HCT116 (cell line): ENCODE measurements around the gene TMPO. TPM values are rescaled to one million over a fixed set of nuclear protein-coding genes. Genes with fewer than 3 reads are reported as not detected.
A peak's percentile ranks its signal among the peaks of the same experiment; 100 is the strongest.

ENCODE experiments used
- ATAC-seq: fragments of 200-7000 bp; cut with Tn5 transposase; 2 replicates; pipeline ENCODE4 v1.9.1; 2020; ENCODE audit warnings: mild to moderate bottlenecking, moderate library complexity
- Bru-seq: library from RNA; stranded (reverse); fragments of 400-500 nt; gene quantifications from one replicate; lab custom pipeline; 2021; lab: Mats Ljungman, UMichigan
- BruChase-seq, 2 experiments: library from RNA; stranded (reverse); fragments of 400-500 nt; gene quantifications; one replicate each; lab custom pipeline; 2021; lab: Mats Ljungman, UMichigan
- BruUV-seq: library from RNA; stranded (reverse); fragments of 400-500 nt; replicated peaks from 2 replicates; lab custom pipeline; 2021; lab: Mats Ljungman, UMichigan
- CTCF ChIA-PET: fragments of 300-600 bp; sonication (Branson Sonifier 250); formaldehyde crosslinking; loops from one replicate; lab custom pipeline; 2021; ENCODE audit warnings: antibody characterized with exemption; lab: Charles Lee
- POLR2A ChIA-PET: fragments of 300-600, 350-600 bp; sonication (Branson Sonifier 250); formaldehyde crosslinking; loops from one replicate; lab custom pipeline; 2021; ENCODE audit warnings: antibody characterized with exemption; lab: Charles Lee
- RAD21 ChIA-PET, 2 experiments: fragments of 300-600 bp; sonication (Branson Sonifier 250); formaldehyde crosslinking; loops; one replicate each; lab custom pipeline; 2023; ENCODE audit warnings: low total read pairs in 2 of 2; ENCODE audit not compliant: uncharacterized antibody in 2 of 2, unreplicated experiment in 2 of 2, low non-redundant PET in 1 of 2; lab: Charles Lee
- DNase-seq: peaks from one replicate; pipeline ENCODE4 v3.0.0-alpha.2; 2010; ENCODE audit warnings: low read depth, low spot score
- H2AFZ ChIP-seq: fragments of 200-600 bp; shearing (Covaris generic), sonication (generic); 2 replicates; pipeline ENCODE4 v1.6.1; 2017; ENCODE audit warnings: low read depth, mixed run types, mixed read lengths, antibody characterized with exemption, low read length; ENCODE audit not compliant: poor library complexity, severe bottlenecking
- H3K27ac ChIP-seq: 2 replicates; pipeline ENCODE4 v1.5.1; 2012; ENCODE audit warnings: low read depth, low read length
- H3K27me3 ChIP-seq: fragments of 200-600 bp; sonication (generic); 2 replicates; pipeline ENCODE4 v1.6.1; 2016; ENCODE audit warnings: mixed run types, low read length, mixed read lengths; ENCODE audit not compliant: insufficient read depth
- H3K36me3 ChIP-seq, 2 experiments: fragments of 200-500 bp in 1 of 2; fragments of 200-600 bp in 1 of 2; sonication (Bioruptor generic) in 1 of 2; sonication (generic) in 1 of 2; 2 replicates each; pipeline versions ENCODE4 v1.5.1 to v1.6.1; 2014 to 2016; ENCODE audit warnings: low read length in 2 of 2, inconsistent platforms in 1 of 2, mixed read lengths in 1 of 2, mixed run types in 1 of 2; ENCODE audit not compliant: insufficient read depth in 2 of 2, control insufficient read depth in 1 of 2
- H3K4me1 ChIP-seq, 2 experiments: fragments of 200-600 bp in 1 of 2; sonication (generic) in 1 of 2; 2 replicates each; pipeline versions ENCODE4 v1.5.1 to v1.6.1; 2012 to 2017; ENCODE audit warnings: low read length in 2 of 2, inconsistent platforms in 1 of 2, mild to moderate bottlenecking in 1 of 2, mixed read lengths in 1 of 2, mixed run types in 1 of 2, moderate library complexity in 1 of 2; ENCODE audit not compliant: insufficient read depth in 2 of 2, control insufficient read depth in 1 of 2
- H3K4me2 ChIP-seq: fragments of 200-600 bp; sonication (generic); 2 replicates; pipeline ENCODE4 v1.6.1; 2017; ENCODE audit warnings: mixed run types, low read length, mixed read lengths
- H3K4me3 ChIP-seq, 2 experiments: fragments of 200-600 bp in 1 of 2; sonication (generic) in 1 of 2; replicated peaks in 1 of 2; 2 replicates each; pipeline ENCODE4 v1.5.1; 2011 to 2016; ENCODE audit warnings: low read length in 2 of 2, control low read depth in 1 of 2, low read depth in 1 of 2, mild to moderate bottlenecking in 1 of 2, mixed read lengths in 1 of 2, mixed run types in 1 of 2
- H3K79me2 ChIP-seq: fragments of 200-600 bp; sonication (generic); 2 replicates; pipeline ENCODE4 v1.6.1; 2017; ENCODE audit warnings: mild to moderate bottlenecking, mixed run types, low read length, moderate library complexity, mixed read lengths; ENCODE audit not compliant: insufficient read depth
- H3K9ac ChIP-seq: fragments of 200-600 bp; sonication (generic); 2 replicates; pipeline ENCODE4 v1.6.1; 2016; ENCODE audit warnings: low read length, mixed read lengths
- H3K9me2 ChIP-seq: fragments of 200-600 bp; sonication (generic), shearing (Covaris generic); 2 replicates; pipeline ENCODE4 v1.6.1; 2017; ENCODE audit warnings: mixed run types, mild to moderate bottlenecking, moderate library complexity; ENCODE audit not compliant: insufficient read depth
- H3K9me3 ChIP-seq, 2 experiments: fragments of 200-500 bp in 1 of 2; fragments of 200-600 bp in 1 of 2; sonication (Bioruptor generic) in 1 of 2; sonication (generic) in 1 of 2; 2 replicates each; pipeline ENCODE4 v1.6.1; 2014 to 2017; ENCODE audit warnings: low read length in 2 of 2, mixed read lengths in 2 of 2, inconsistent platforms in 1 of 2, low read depth in 1 of 2, mild to moderate bottlenecking in 1 of 2, mixed run types in 1 of 2, moderate library complexity in 1 of 2; ENCODE audit not compliant: control insufficient read depth in 1 of 2, insufficient read depth in 1 of 2
- H4K20me1 ChIP-seq: fragments of 200-600 bp; sonication (generic), shearing (Covaris generic); 2 replicates; pipeline ENCODE4 v1.6.1; 2017; ENCODE audit warnings: mixed run types, mild to moderate bottlenecking, moderate library complexity; ENCODE audit not compliant: insufficient read depth
- CBX3 ChIP-seq: IDR thresholded peaks from 2 replicates; pipeline ENCODE4 v1.6.1; 2012; ENCODE audit warnings: low read depth
- CEBPB ChIP-seq: IDR thresholded peaks from 2 replicates; pipeline ENCODE4 v1.6.1; 2012; ENCODE audit warnings: low read depth
- CTCF ChIP-seq, 3 experiments: fragments of 200-600 bp in 1 of 3; sonication (generic) in 1 of 3; IDR thresholded peaks in 2 of 3; conservative IDR thresholded peaks in 1 of 3; 2 replicates each; pipeline ENCODE4 v1.5.1; 2012 to 2017; ENCODE audit warnings: low read depth in 2 of 3, low read length in 2 of 3, antibody characterized with exemption in 1 of 3, borderline replicate concordance in 1 of 3, control low read depth in 1 of 3, mild to moderate bottlenecking in 1 of 3, mixed read lengths in 1 of 3, mixed run types in 1 of 3, moderate library complexity in 1 of 3; ENCODE audit not compliant: insufficient read depth in 1 of 3
- EGR1 ChIP-seq: IDR thresholded peaks from 2 replicates; pipeline ENCODE4 v1.6.1; 2012; ENCODE audit warnings: low read depth
- ELF1 ChIP-seq: IDR thresholded peaks from 2 replicates; pipeline ENCODE4 v1.6.1; 2012; ENCODE audit warnings: low read depth, borderline replicate concordance
- EZH2 ChIP-seq: fragments of 200-600 bp; sonication (generic); IDR thresholded peaks from 2 replicates; pipeline ENCODE4 v1.6.1; 2017; ENCODE audit warnings: antibody characterized with exemption, mixed run types
- EZH2phosphoT487 ChIP-seq: fragments of 200-600 bp; IDR thresholded peaks from 2 replicates; pipeline ENCODE4 v1.6.1; 2018; ENCODE audit warnings: antibody characterized with exemption, borderline replicate concordance
- FOSL1 ChIP-seq: IDR thresholded peaks from 2 replicates; pipeline ENCODE4 v1.6.1; 2012; ENCODE audit warnings: low read depth
- JUND ChIP-seq: IDR thresholded peaks from 2 replicates; pipeline ENCODE4 v1.6.1; 2012
- POLR2A ChIP-seq: IDR thresholded peaks from 2 replicates; pipeline ENCODE4 v1.7.0; 2011; ENCODE audit warnings: borderline replicate concordance; ENCODE audit not compliant: insufficient read depth, insufficient read length; ENCODE audit errors: extremely low read depth
- POLR2AphosphoS5 ChIP-seq: IDR thresholded peaks from 2 replicates; pipeline ENCODE4 v1.6.1; 2011; ENCODE audit warnings: mild to moderate bottlenecking, low read depth, low read length, moderate library complexity
- SIN3A ChIP-seq: IDR thresholded peaks from 2 replicates; pipeline ENCODE4 v1.6.1; 2012; ENCODE audit warnings: low read depth
- SP1 ChIP-seq: IDR thresholded peaks from 2 replicates; pipeline ENCODE4 v1.6.1; 2012; ENCODE audit warnings: low read depth
- TCF7L2 ChIP-seq: IDR thresholded peaks from 2 replicates; pipeline ENCODE4 v1.7.0; 2011; ENCODE audit warnings: borderline replicate concordance, inconsistent platforms; ENCODE audit not compliant: insufficient read depth, insufficient read length; ENCODE audit errors: extremely low read depth
- YY1 ChIP-seq: IDR thresholded peaks from 2 replicates; pipeline ENCODE4 v1.6.1; 2011; ENCODE audit warnings: low read length, low read depth, moderate library complexity, mild to moderate bottlenecking; ENCODE audit not compliant: insufficient replicate concordance; ENCODE audit errors: extremely low read depth
- ZFX ChIP-seq: fragments of 450-650 bp; IDR thresholded peaks from 2 replicates; pipeline ENCODE4 v1.6.1; 2017
- intact Hi-C: fragments of 100-400 bp; cut with micrococcal nuclease; formaldehyde crosslinking; loops from 2 replicates; pipeline ENCODE4 v1.10.0; 2022
- long read RNA-seq: library from polyadenylated mRNA; unstranded; transcript quantifications from one replicate; pipeline ENCODE4 v2.0.0, GENCODE V29; 2021; ENCODE audit not compliant: unreplicated experiment
- polyA plus RNA-seq: library from polyadenylated mRNA; unstranded; fragments of >200 nt; gene quantifications from 2 replicates; pipeline ENCODE4 v1.2.1, GENCODE V29; 2012; ENCODE audit warnings: missing spikeins
- total RNA-seq: library from RNA; stranded (reverse); gene quantifications from one replicate; pipeline ENCODE4 v1.2.1, GENCODE V29; 2021; ENCODE audit not compliant: unreplicated experiment
- TF ChIP-seq, protein P1 (sequence below): IDR thresholded peaks from 2 replicates; pipeline ENCODE4 v1.6.1; 2011; ENCODE audit warnings: mild to moderate bottlenecking, low read length, moderate library complexity; ENCODE audit not compliant: insufficient replicate concordance; ENCODE audit errors: extremely low read depth
- TF ChIP-seq, protein P2 (sequence below): IDR thresholded peaks from 2 replicates; pipeline ENCODE4 v1.6.1; 2012

TMPO gene
- total RNA-seq (207 TPM), Bru-seq, nascent RNA (percentile 95 among the genes with signal in this experiment), BruChase-seq, experiment 1, labeled RNA remaining after a 6-hour chase (percentile 97 among the genes with signal in this experiment), BruChase-seq, experiment 2, labeled RNA remaining after a 2-hour chase (percentile 96 among the genes with signal in this experiment)
- polyA plus RNA-seq, result 38.6 and 56.5 TPM in 2 replicates
- long read RNA-seq, full-length matches to known transcripts, result 307 of 411 reads
- long read RNA-seq, partial matches to known transcripts, result 21 of 411 reads
- long read RNA-seq, other reads (novel, unspliced or antisense), result 83 of 411 reads

DNA sequence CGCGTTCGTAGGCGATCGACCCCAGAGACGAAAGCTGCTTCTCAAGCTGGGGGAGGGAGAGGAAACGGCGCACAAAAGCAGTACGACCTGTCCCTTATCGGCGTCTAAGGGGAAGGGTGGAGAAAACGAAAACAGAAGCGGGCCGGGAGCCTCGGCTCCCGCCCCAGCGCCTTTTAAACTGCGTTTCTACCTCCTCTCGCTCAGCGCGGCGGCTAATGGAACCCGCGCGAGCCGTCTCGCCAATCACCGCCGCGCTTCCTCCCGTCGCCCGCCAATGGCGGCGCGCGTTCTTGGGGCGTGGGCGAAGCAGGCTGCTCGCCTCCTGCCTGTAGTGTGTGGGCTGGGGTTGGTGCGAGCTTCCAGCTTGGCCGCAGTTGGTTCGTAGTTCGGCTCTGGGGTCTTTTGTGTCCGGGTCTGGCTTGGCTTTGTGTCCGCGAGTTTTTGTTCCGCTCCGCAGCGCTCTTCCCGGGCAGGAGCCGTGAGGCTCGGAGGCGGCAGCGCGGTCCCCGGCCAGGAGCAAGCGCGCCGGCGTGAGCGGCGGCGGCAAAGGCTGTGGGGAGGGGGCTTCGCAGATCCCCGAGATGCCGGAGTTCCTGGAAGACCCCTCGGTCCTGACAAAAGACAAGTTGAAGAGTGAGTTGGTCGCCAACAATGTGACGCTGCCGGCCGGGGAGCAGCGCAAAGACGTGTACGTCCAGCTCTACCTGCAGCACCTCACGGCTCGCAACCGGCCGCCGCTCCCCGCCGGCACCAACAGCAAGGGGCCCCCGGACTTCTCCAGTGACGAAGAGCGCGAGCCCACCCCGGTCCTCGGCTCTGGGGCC is at the start of gene TMPO:
TSS of gene TMPO (plus strand) at position 304 of the 824 bp plus-strand sequence. CDS start at position 582, 278 bp downstream.
- DNase-seq, result peak; percentile 82
- intact Hi-C loops, result loop anchor here (1.0 kb wide), 3 partner anchors 11 to 91 kb away; no protein-coding TSS in a partner anchor
- ATAC-seq, result peak; percentile 80
- Histone ChIP-seq H3K4me3 (peak within 1 kb of the TSS; percentile 75 to 85), H3K9me3 (no peaks in the 10 kb centered on the region), H3K9ac (peak within 1 kb of the TSS; percentile 99), H4K20me1 (no peaks in the 10 kb centered on the region), H3K4me1 (peaks cover 8 to 18% of the 10 kb centered on the region in 2 experiments), H3K79me2 (peaks cover 63% of the 10 kb centered on the region), H2AFZ (no peak within 1 kb of the TSS), H3K9me2 (no peaks in the 10 kb centered on the region), H3K36me3 (0 out of 4 replicates have a peak, but pooled peaks cover 0 to 2% of the 10 kb centered on the region in 2 experiments), H3K27ac (peak within 1 kb of the TSS; percentile 98), H3K4me2 (peak within 1 kb of the TSS; percentile 77), H3K27me3 (no peaks in the 10 kb centered on the region)
- no TSS peak for BruUV-seq
- ChIA-PET RAD21 (no interaction called here), POLR2A (interaction anchor here (1.3 to 2.1 kb wide), 3 partner anchors 11 to 24 kb away, joined by 3 to 5 read pairs (median 4); no protein-coding TSS in a partner anchor), CTCF (interaction anchor here (1.1 to 2.7 kb wide), 3 partner anchors 17 to 118 kb away, joined by 3 to 10 read pairs (median 4); no protein-coding TSS in a partner anchor)
- peak; percentile 93 for TF ChIP-seq POLR2A
- TF ChIP-seq JUND, result no peak
- TF ChIP-seq SP1, result peak; percentile 97
- TF ChIP-seq, protein P1, sequence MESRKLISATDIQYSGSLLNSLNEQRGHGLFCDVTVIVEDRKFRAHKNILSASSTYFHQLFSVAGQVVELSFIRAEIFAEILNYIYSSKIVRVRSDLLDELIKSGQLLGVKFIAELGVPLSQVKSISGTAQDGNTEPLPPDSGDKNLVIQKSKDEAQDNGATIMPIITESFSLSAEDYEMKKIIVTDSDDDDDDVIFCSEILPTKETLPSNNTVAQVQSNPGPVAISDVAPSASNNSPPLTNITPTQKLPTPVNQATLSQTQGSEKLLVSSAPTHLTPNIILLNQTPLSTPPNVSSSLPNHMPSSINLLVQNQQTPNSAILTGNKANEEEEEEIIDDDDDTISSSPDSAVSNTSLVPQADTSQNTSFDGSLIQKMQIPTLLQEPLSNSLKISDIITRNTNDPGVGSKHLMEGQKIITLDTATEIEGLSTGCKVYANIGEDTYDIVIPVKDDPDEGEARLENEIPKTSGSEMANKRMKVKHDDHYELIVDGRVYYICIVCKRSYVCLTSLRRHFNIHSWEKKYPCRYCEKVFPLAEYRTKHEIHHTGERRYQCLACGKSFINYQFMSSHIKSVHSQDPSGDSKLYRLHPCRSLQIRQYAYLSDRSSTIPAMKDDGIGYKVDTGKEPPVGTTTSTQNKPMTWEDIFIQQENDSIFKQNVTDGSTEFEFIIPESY, result peak; percentile 82
- TF ChIP-seq TCF7L2, result peak; percentile 28
- no peak for TF ChIP-seq CTCF (IDR thresholded peaks at IDR 0.05 in 2 of 3, conservative IDR thresholded peaks at IDR 0.05 in 1 of 3; ENCODE audit: borderline replicate concordance in 1 of 3, insufficient read depth in 1 of 3, low read depth in 2 of 3, low read length in 2 of 3)
- no peak for TF ChIP-seq CEBPB
- TF ChIP-seq EZH2phosphoT487, result no peak
- TF ChIP-seq FOSL1, result no peak
- peak; percentile 95 for TF ChIP-seq EGR1
- peak; percentile 47 for TF ChIP-seq ZFX
- TF ChIP-seq POLR2AphosphoS5, result peak; percentile 93
- TF ChIP-seq EZH2, result no peak
- TF ChIP-seq, protein P2, sequence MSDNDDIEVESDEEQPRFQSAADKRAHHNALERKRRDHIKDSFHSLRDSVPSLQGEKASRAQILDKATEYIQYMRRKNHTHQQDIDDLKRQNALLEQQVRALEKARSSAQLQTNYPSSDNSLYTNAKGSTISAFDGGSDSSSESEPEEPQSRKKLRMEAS, result peak; percentile 73
- TF ChIP-seq ELF1, result no peak
- TF ChIP-seq YY1, result peak; percentile 83
- no peak; the same call in 1 of the 2 replicates for TF ChIP-seq CBX3
- peak; percentile 77 for TF ChIP-seq SIN3A
